Jurkat, Clone E6-1 (cell line): ENCODE data around the gene PDXP.

Source experiments
- DNase-seq: peaks from one replicate; pipeline ENCODE4 v3.0.0-alpha.2; 2011; ENCODE audit warnings: low read depth, low spot score
- H3K4me3 ChIP-seq: 2 replicates; pipeline ENCODE4 v1.5.1; 2011; ENCODE audit warnings: mild to moderate bottlenecking, low read length, control low read depth, moderate library complexity

The PDXP gene

DNA sequence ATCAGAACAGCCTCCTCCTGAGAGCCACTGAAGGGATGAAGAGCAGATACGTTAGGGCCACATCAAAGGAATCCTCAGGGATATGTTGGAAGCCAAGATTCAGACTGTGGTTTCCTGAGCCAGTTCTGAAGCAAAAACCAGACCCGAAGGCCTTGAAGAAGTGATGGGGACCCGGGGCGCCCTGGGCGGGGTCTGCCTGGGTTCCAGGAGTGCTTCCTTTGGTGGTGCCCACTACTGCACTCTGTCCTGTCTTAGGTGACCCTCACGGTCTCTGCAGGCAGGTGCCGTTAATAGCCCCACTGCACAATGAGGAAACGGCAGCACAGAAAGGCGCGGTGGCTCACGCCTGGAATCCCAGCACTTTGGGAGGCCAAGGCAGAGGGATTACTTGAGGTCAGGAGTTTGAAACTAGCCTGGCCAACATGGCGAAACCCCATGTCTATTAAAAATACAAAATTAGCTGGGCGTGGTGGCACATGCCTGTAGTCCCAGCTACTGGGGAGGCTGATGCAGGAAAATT lies 31.9 kb upstream of the PDXP start:
- DNase-seq, result no peak
- no peak overlapping the region for H3K4me3 ChIP-seq

DNA sequence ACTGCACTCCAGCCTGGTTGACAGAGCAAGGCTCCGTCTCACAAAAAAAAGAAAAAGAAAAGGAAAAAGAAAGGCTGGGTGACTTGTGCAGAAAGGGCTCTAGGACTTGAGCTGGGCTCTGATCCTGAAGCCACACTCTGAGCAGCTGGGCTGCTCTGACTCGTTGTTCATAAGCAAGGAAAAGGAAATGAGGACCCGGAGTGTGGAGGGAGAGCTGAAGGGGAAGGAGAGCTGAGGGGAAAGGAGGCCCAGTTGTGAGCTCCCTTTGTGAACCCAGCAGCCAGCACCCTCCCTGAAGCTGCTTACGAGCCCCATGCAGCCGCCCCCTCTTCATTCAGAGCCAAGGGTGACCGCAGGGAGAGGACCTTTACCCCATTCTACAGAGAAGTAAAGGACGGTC lies 31.4 kb upstream of the PDXP start:
- peak overlapping the region; percentile 30 for H3K4me3 ChIP-seq
- no peak for DNase-seq

- DNase-seq, result peak; percentile 86
- H3K4me3 ChIP-seq, result peak overlapping the region; percentile 30
These were observed 31.0 kb upstream of the PDXP start for GRCh38 chr22:37627545-37627944.

DNA sequence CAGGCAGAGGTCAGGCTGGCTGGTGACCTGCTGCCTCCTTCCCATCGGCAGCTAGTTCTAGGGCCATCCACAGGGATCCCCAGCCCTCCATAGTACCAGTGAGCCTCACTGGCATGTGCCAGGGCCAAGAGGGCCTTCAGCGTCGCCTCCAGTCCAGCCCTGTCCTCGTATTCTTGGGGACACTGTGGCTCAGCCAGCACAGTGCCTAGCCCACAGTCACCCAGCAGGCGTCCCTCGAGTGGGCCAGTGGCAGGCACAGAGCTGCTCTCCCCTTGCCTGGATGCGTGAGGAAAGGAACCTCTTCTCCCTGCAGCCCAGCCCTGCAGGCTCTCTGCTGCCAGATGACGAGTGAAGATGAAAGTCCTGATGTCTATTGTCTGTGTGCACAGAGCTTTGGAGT lies 29.7 kb upstream of the PDXP start:
- DNase-seq, result no peak
- H3K4me3 ChIP-seq, result no peak overlapping the region

DNA sequence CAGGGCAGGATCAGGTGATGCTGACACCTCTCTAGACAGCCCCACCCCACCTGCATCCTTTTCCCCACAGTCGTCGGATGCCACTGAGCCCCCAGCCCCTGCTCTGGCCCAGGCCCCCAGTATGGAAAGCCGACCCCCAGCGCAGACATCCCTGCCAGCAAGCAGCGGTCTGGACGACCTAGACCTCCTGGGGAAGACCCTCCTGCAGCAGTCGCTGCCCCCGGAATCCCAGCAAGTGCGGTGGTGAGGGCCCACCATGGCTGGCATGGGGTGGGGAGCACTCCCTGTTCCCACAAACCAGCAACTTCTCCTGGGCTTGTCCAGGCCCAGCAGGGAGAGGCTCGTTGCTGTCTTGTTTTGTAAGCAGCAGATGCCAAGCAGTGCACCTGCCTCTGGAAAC lies 28.6 kb upstream of the PDXP start:
- no peak for DNase-seq
- no peak overlapping the region for H3K4me3 ChIP-seq

GRCh38 chr22:37630839-37631435 lies 27.6 kb upstream of the PDXP start:
- DNase-seq, result no peak
- no peak overlapping the region for H3K4me3 ChIP-seq

DNA sequence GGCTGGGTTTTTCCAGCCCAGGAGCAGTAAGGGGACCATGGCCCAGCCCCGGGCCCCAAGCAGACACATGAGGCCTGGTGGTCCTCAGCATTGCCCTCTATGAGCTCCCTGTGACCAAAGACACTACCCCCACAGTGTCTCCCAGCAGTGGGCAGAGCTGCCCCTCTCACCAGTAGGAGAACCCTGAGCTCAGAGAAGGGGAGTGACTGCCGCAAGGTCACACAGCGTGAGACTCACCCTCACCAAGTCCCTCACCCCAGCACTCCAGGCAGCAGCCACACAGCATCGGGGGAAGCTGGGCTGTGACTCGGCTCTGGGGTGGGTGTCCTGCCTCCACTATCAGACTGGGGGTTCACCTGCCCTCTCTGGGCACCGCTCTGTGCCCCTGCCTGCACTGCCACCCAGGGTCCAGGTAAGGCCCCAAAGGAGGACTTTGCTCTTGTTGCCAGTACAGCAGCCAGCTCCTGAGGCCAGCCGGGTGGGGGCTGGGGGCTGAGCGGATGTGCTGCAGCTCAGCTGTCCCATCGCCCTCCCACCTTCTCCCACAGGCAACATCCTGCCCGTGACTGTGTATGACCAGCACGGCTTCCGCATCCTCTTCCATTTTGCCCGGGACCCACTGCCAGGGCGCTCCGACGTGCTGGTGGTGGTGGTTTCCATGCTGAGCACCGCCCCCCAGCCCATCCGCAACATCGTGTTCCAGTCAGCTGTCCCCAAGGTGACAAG lies 26.9 kb upstream of the PDXP start:
- H3K4me3 ChIP-seq, result no peak overlapping the region
- DNase-seq, result no peak

GRCh38 chr22:37632174-37633088 lies 26.1 kb upstream of the PDXP start:
- DNase-seq, result no peak
- no peak overlapping the region for H3K4me3 ChIP-seq

GRCh38 chr22:37633089-37633624 lies 25.4 kb upstream of the PDXP start:
- no peak overlapping the region for H3K4me3 ChIP-seq

GRCh38 chr22:37633625-37634416 lies 24.7 kb upstream of the PDXP start:
- H3K4me3 ChIP-seq, result no peak overlapping the region
- peak; percentile 25 for DNase-seq

More at GRCh38 chr22:37633089-37633624, 25.4 kb upstream of the PDXP start:
- DNase-seq, result no peak

- no peak overlapping the region for H3K4me3 ChIP-seq
- no peak for DNase-seq
These were observed 24.1 kb upstream of the PDXP start for GRCh38 chr22:37634417-37634924.

DNA sequence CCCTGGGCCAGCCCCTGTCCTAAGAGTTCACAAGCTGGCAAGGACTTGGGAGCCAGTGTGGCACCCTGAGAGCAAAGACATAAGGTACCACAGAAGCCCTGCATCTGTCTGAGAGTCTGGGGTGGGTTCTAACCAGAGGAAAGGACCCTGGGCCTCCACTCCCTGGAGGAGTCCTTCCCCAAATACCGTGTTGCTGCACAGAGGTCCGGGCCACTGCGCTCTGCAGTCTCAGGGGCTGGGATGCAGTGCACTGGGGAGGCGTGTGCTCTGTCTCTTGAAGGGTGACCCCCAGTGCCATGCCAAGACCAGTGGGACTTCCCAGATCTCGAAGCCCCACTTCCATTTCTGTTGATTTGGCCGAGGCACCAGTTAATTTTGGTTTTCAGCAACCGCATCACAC lies 23.4 kb upstream of the PDXP start:
- H3K4me3 ChIP-seq, result no peak overlapping the region

DNA sequence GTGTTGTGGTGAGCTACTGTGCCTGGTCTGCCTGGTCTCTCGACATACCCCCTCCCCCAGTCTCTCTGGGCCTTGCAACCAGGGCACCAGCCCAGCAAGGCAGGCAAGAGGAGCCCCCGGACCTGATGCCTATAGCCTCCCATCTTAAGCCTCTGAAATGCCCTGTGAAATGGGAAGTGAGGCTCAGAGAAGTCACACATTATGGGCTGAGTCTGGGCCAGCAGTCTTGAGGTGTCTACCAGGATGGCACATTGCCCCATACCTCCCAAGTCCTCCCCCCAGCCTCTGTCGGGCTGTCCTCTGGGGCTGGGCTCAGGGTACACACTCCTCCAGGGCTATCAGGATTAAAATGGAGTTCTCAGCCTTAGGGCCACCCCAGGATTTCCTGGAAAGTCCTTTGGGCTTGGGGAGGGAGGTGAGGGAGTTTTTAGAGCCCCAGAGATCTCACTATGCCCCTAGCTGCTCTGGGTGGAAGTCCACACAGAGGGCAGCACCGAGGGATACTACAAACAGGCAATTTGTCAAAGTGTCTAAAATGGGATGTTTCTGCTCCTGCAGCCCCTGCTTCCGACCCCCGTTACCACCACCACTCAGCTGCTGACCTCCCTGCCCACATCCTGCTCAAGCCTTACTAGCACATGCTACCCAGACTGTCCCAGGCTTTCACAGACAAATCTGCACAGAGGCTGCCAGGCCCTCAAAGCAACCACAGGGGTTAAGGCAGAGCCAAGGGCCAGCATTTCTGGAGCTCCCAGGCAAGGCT lies 22.2 kb upstream of the PDXP start:
- no peak overlapping the region for H3K4me3 ChIP-seq
- DNase-seq, result peak; percentile 51

More for the DNA sequence above, 23.4 kb upstream of the PDXP start:
- no peak for DNase-seq

GRCh38 chr22:37636949-37637273 lies 21.6 kb upstream of the PDXP start:
- DNase-seq, result no peak
- no peak overlapping the region for H3K4me3 ChIP-seq

DNA sequence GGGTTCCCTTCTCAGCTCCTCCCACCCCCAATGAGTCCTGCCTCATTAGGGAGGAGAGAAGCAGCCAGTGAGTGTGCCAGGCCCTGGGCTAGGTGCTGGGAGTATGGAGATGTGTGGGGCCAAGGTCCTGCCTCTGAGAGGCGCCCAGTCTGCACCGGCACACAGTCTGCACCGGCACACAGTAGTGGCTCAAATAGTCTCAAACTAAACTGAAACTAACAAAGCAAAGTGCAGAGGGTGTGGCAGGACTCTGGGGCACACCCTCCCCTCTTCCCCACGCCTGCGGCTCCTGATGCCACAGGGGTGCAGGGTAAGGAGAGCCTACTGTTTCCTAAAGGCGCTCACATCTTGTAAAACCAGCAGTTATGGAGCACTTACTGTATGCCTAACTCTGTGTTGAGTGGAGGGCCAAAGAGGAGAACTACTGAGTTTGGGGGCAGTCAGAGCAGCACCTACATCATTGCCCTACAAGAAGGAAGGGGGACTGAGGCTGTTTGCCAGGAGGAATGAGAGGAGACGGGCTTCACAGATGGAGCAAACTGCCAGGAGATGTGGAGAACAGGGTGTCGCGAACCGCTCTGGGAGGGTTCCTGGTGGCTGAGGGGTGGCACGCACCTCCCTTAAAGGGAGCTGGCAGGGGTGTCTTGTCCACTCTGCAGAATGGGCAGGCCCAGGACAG lies 20.0 kb upstream of the PDXP start:
- H3K4me3 ChIP-seq, result no peak overlapping the region
- DNase-seq, result no peak

GRCh38 chr22:37639070-37639760 lies 19.3 kb upstream of the PDXP start, which contains the start of gene SH3BP1:
Gene SH3BP1 (plus strand): TSS chr22:37639669. CDS start chr22:37639788, 119 bp downstream.
- peak within 1 kb of the TSS; percentile 59 for H3K4me3 ChIP-seq
- DNase-seq, result no peak
